ENCODE data around the gene UBE2C.
"Not testable (repeated sequence)": the region's sequence is repeated elsewhere in the genome, so short reads cannot be mapped to it uniquely, and the experiment has no call there.

Gene UBE2C

DNA sequence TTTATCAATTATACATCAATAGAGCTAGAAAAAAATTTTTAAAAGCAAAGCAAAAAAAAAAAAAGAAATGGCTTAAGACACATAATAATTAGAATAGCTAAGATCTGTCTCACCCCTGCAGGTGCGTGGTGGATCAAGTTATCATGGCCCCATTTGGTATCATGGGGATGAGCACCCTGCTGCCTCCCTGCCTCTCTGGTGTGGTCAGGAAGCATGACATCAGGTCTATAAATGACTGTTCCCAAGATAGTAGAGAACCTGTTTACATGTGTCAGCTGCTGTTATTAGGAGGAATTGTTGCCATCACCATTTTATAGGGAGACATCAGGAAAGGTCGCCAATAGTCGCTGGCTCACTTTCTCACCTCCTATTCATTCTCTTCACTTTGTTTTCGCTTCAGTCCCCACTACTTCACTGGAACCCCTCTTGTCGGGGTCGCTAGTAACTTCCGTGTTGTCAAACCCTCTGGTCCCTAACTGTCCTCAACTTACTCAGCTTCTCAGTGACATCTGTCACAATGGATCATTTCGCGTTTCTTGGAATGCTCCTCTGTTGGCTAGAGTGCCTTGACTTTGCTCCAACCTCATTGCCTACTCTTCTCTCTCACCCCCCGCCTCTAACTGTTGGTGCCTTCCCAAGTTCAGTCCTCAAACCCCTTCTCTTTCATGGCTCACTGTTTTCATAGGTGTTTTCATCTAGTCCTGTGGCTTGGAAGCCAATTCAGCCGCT lies 15.9 kb upstream of the UBE2C start:
- in situ Hi-C loops (cut with MboI; ENCODE audit: low pct_unique_long_range_greater_than_20kb, low sequenced_read_pairs): no loop called here
- no peak for DNase-seq

DNA sequence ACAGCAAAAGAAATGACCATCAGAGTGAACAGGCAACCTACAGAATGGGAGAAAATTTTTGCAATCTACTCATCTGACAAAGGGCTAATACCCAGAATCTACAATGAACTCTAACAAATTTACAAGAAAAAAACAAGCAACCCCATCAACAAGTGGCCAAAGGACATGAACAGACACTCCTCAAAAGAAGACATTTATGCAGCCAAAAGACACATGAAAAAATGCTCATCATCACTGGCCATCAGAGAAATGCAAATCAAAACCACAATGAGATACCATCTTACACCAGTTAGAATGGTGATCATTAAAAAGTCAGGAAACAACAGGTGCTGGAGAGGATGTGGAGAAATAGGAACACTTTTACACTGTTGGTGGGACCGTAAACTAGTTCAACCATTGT lies 14.9 kb upstream of the UBE2C start:
- in situ Hi-C loops (cut with MboI; ENCODE audit: low pct_unique_long_range_greater_than_20kb, low sequenced_read_pairs); DNase-seq: not testable (repeated sequence)

DNA sequence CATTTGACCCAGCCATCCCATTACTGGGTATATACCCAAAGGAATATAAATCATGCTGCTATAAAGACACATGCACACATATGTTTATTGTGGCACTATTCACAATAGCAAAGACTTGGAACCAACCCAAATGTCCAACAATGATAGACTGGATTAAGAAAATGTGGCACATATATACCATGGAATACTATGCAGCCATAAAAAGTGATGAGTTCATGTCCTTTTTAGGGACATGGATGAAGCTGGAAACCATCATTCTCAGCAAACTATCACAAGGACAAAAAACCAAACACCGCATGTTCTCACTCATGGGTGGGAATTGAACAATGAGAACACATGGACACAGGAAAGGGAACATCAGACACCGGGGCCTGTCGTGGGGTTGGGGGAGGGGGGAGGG lies 14.5 kb upstream of the UBE2C start:
- DNase-seq; in situ Hi-C loops (cut with MboI; ENCODE audit: low pct_unique_long_range_greater_than_20kb, low sequenced_read_pairs): not testable (repeated sequence)

DNA sequence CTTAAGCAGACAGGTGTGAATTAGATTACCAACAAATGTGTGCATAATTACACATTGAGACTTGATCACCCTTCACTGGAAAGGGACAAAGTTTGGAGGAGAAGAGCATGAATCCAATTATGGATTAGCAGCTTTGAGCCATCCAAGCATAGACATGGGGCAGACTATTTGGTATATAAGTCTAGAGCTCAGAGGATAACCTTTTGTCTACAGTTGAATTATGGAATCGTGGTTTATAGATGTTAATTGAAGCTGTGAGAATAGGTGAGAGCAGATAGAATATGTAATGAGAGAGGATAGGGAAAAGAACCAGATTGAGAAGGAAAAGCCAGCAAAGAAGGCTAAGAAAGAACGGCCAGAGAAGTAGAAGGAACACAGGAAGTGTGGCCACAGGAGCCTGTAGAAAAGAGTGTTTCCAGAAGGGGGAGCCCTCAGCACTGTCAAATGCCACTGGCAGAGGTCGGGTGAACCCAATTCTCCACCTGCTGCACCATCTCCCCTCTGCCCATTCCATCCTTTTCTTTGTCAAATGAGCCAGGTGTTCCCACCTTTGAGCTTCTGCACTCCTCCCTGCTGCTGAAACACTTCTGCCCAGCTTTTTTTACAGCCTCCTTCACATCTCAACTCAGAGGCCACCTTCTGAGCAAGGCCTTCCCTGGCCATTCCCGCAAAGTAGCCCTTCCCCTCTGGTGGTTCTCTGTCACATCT lies 13.4 kb upstream of the UBE2C start:
- in situ Hi-C loops (cut with MboI; ENCODE audit: low pct_unique_long_range_greater_than_20kb, low sequenced_read_pairs): no loop called here
- peak; percentile 76 for DNase-seq

DNA sequence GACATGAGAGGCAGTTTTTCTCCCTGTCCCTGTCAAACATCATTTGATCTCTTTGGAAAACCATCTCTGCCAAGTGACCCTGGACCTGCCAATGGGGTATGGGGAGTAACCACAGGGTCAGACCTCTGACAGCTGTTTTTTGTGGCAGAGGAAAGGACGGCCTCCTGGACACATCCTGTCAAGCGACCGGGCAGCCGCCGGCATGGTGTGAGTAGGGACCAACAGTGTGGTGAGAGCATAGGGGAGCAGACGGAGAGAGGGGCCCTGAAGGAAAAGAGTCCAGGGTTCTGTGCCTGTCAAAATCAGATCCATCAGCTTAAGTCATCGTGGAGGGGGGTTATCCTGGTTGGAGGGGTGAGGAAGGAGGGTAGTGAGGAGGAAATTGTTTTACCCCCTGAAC lies 10.6 kb upstream of the UBE2C start:
- no peak for DNase-seq
- in situ Hi-C loops (cut with MboI; ENCODE audit: low pct_unique_long_range_greater_than_20kb, low sequenced_read_pairs): no loop called here

DNA sequence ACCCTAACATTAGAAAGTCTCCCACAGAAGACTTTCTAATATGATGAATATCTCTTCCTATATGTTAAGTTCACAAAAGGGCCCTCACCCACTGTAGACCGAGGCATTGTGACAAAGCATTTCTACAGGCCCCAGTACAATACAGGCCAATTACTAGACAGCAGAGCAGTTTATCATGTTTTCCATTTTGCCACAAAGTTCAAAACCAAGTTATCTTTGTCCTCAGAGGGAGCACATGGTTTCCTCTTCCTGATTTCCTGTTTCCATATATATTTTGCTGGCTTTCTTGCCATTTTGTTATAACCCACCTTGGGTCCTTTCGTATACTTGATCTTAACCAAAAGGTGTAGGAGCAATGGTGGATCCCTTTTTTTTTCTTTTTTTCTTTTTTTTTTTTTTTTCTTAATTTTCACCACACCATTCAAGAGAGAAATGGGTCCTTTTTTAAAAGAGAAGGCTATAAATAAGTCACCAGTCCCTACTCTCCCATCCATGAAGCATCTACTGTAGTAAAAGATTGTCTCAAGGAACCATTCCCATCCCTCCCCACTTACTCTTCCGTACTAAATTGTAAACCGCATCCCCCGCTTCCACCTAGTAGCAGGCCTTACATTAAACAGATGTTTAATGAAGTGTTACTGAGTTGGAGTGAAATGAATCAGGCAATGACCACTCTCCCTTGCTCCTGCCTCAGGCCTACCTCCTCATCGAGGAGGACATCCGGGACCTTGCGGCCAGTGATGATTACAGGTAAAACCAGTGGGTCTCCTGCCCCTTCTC lies 2.1 kb upstream of the UBE2C start:
- in situ Hi-C loops (cut with MboI; ENCODE audit: low pct_unique_long_range_greater_than_20kb, low sequenced_read_pairs): no loop called here

DNA sequence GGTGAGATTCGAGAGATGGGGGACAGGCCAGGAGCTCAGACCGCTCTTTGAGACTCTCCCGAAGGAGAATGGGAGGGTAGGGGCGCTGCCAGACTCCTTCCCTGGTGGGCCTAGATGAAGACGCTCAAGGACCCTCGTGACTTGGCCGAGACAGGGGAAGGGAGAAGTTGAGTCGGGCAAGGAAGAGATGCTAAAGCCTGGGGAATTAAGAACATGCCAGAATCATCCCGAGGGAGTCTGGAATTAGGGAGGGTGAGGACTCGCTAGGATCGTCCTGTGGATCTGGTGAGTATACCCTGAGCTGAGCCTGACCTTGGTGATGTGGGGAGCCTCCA lies 529 bp downstream of the UBE2C start:
- no peak for DNase-seq
- in situ Hi-C loops (cut with MboI; ENCODE audit: low pct_unique_long_range_greater_than_20kb, low sequenced_read_pairs): no loop called here

More for the DNA sequence above, 2.1 kb upstream of the UBE2C start:
- DNase-seq: peak; percentile 41

DNA sequence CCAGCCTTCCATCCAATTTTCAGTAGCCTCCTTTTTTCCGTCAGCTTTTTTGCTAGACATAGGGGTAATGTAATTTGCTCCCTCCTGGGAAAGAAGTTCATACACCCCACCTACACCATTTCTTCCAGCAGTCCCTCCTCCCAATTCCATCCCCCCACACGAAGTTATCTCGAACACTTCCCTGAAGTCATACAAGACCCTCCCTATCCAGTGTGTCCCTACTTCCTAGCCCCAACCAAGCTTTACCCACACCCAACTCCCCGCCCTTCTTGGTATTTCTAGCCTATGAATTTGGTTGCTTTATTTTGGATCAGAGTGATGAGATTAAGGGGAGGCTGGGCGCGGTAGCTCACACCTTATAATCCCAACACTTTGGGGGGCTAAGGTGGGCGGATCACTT lies 1.0 kb downstream of the UBE2C start:
- in situ Hi-C loops (cut with MboI; ENCODE audit: low pct_unique_long_range_greater_than_20kb, low sequenced_read_pairs): no loop called here
- DNase-seq: no peak

DNA sequence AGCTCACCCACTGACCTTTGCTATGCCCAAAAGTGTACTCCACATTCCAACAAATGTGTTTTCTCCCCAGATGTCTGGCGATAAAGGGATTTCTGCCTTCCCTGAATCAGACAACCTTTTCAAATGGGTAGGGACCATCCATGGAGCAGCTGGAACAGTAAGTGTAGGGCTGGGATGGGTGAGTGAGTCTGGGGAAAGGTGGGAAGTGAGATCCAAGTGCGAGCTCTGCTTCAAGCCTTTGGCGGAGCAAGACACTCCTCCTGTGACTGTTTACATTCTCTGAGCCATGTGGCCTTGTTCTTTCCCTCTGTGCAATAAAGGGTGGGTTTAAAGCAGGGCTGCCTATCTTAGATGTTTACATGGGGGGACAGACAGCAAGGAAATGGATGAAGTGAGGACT lies 1.9 kb downstream of the UBE2C start:
- in situ Hi-C loops (cut with MboI; ENCODE audit: low pct_unique_long_range_greater_than_20kb, low sequenced_read_pairs): no loop called here
- DNase-seq: no peak

DNA sequence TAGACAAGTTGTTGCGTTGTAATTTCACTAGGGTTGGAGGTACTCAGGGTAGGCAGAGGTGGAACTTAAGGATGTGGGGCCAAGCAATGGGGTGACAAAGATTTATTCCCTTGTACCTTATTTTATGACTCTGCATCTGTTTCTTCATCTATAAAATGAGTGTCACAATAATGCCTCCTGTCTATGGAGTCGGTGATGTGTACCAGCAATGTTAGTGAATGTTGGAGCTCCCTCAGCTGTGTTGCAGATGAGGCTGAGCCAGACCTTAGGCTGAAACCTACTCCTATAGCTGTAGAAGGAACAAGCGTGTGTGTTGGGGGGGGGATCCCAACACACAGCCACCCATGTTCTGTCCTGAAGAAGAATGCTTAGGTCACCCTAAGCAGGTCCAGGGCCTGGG lies 4.5 kb downstream of the UBE2C start:
- in situ Hi-C loops (cut with MboI; ENCODE audit: low pct_unique_long_range_greater_than_20kb, low sequenced_read_pairs): no loop called here
- no peak for DNase-seq

DNA sequence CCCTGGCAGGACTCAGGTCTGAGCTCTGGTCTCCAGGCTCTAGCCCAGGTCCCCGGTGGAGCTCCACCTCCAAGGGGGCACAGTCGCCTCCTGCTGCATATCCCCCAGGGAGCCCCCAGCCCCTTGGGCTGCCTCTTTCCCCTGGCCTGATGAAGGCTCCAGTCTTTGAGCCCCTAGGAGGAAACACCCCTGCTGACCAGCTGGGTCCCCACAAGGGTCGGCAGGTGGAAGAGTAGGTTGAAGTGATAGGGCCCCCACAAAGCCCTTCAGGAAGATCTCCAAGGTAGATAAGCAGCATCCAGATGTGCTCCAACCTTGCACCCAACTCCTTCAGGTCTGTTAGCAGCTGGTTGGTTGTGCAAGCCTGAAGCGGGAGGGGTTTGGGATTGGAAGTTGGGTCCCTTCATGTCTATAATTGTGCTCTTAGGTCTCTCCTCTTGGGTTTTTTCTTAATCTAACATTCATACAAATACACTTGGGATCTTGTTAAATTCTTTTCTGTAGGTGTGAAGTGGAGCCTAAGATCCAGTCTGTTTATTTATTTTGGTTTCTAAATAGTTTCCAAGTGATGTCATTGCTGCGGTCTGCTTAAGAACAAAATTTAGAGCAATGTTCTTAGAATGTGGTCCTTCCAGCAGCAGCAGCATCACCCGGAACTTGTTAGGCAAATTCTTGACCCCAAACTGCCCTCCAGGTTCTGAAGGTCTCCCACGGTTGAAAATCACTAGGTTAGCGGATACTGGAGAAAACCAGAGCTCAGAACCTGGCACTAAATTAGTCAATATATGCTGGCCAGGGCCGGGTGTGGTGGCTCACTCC lies 5.1 kb downstream of the UBE2C start:
- in situ Hi-C loops (cut with MboI; ENCODE audit: low pct_unique_long_range_greater_than_20kb, low sequenced_read_pairs): no loop called here
- DNase-seq: no peak

DNA sequence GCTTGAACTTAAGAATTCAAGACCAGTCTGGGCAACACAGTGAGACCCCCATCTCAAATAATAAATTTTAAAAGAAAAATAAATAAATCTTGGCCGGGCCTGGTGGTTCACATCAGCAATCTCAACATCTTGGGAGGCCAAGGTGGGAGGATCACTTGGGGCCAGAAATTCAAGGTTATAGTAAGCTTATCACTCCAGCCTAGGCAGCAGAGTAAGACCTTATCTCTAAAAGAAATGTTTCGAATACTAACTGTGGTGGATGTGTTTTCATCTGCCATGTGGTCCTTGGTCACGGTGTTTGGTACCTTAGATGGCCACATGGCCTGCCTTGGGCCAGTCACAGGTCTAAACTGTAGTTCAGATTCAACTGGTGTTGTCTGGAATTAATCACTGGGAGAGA lies 5.8 kb downstream of the UBE2C start:
- in situ Hi-C loops (cut with MboI; ENCODE audit: low pct_unique_long_range_greater_than_20kb, low sequenced_read_pairs): no loop called here
- no peak for DNase-seq

DNA sequence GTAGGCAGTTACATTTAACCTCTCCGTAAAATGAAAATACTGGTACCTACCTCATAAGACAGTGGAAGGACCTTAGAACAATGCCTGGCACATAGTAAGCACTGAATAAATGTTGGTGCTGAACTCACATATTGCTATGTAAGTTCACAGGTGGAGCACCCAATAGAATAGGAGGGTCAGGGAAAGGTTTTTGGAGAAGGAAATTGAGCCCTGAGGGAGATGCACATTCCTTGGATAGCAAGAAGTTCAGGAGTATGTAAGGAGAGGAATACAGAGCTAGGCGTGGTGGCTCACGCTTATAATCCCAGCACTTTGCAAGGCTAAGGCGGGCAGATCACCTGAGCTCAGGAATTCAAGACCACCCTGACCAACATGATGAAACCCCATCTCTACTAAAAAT lies 7.0 kb downstream of the UBE2C start:
- in situ Hi-C loops (cut with MboI; ENCODE audit: low pct_unique_long_range_greater_than_20kb, low sequenced_read_pairs): no loop called here

DNA sequence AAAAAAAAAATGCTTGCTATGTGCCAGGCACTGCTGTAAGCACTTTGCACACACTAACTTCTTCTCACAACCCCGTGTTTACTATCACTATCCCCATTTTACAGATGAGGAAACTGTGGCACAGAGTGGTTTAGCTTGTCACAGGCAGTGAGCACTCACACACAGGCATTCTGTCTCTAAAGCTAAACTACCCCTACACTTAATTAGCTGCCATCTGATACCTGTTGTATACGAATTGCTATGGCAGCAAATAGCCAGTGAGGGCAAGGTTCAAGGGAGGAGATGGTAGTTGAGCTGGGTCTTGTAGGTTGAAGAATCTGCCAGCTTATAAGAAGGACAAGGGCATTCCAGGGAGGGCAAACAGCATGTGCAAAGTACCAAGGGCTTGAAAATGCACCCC lies 9.5 kb downstream of the UBE2C start:
- DNase-seq: no peak
- in situ Hi-C loops (cut with MboI; ENCODE audit: low pct_unique_long_range_greater_than_20kb, low sequenced_read_pairs): loop anchor here (10.0 kb wide), 1 partner anchor 133 kb away; no protein-coding TSS in a partner anchor

More for the DNA sequence above, 7.0 kb downstream of the UBE2C start:
- DNase-seq: no peak

DNA sequence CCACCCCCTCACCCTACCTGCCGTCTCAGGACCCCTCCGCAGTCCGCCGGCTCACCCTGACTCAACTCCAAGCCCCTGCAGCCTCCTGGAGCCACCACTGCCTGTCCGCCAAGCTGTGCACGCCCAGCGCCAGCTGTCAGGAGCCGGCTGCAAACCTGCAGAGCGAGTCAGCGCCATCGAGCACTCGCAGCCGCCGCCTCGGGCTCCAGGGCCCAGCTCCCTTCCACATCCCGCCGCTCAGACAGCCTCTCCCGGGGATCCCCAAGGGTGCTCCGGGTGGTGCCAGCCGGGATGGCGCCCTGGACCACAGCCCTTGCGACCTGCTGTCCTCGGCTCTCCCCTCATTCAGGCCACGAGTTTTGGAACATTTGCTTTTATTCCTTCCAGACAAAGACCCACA lies 10.4 kb downstream of the UBE2C start:
- in situ Hi-C loops (cut with MboI; ENCODE audit: low pct_unique_long_range_greater_than_20kb, low sequenced_read_pairs): loop anchor here (10.0 kb wide), 1 partner anchor 132 kb away; no protein-coding TSS in a partner anchor
- DNase-seq: no peak

DNA sequence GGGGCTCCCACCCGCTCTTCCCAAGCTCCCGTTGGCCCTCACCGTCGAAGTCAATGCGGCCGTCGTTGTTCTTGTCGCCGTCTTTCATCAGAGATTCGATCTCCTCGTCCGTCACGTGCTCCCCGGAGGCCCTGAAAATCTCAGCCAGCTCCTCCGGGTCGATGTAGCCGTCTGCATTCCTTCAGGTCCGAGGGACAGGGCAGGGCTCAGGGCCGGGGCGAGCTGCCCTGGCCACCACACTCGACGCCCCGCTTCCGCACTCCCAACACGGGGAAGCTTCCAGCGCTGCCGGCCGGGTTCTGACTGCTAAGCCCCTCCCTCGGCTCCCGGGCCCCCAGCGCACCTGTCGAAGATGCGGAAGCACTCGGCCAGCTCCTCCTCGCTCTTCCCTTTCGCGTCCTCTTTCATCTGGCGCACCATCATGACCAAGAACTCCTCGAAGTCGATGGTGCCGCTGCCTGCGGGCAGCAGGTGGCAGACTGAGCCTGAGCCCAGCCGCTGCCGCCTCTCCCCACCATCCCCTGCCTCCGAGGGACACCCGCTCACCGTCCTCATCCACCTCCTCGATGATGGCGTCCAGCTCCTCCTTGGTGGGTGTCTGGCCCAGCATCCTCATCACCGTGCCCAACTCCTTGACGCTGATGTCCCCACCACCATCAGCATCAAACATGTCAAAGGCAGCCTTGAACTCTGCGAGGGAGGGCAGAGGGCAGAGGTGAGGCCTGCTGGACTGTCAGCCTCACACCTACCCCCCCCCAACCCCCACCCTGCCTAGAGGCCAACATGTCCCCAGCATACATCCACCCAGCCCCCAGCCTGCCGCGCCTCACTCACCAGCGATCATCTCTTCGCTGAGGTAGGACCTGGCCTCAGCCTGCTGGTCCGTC lies 11.7 kb downstream of the UBE2C start:
- in situ Hi-C loops (cut with MboI; ENCODE audit: low pct_unique_long_range_greater_than_20kb, low sequenced_read_pairs): loop anchor here (10.0 kb wide), 1 partner anchor 131 kb away; no protein-coding TSS in a partner anchor
- DNase-seq: peak; percentile 30

DNA sequence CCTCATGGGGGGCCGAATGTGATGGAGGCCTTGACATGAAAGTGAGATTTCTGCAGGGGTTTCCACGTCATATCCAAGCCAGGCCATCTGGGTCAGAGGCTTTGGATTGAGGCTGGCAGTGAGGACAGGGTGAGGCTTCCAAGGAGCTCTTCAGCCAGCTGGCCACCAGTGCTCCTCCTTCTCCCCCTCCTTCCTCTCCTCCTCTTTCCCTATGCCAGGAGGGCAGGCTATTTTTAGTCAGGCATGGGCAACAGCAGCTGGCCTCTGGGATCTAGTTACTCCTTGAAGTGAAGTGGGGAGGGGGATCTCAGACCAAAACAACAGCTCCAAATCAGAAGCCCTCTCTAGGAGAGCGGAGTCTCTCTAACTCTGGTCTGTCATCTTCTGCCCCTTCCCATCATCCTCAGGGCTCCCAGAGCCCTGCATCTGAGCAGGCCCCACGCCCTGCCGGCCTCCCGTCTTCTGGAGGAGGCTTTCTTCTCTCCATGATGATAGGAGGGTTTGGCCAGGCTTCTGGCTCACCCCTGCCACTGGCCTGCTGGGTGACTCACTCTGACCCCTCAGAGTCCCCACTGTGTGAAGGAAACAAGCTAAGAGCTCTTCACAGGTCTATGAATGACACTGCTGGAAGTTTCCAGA lies 14.1 kb downstream of the UBE2C start:
- no peak for DNase-seq
- in situ Hi-C loops (cut with MboI; ENCODE audit: low pct_unique_long_range_greater_than_20kb, low sequenced_read_pairs): loop anchor here (10.0 kb wide), 1 partner anchor 128 kb away; no protein-coding TSS in a partner anchor

Data from KBM-7 (cell line).